Hepatocyte (in vitro differentiated cells): ENCODE data around the gene CUL5. TPM values are rescaled to one million over a fixed set of nuclear protein-coding genes. Genes with fewer than 3 reads are reported as not detected.

Experiments
- DNase-seq: peaks from one replicate; pipeline ENCODE4 v3.0.0-alpha.2; 2016; ENCODE audit warnings: low spot score
- H2AFZ ChIP-seq: fragments of 200-600 bp; sonication (generic); 2 replicates; pipeline ENCODE4 v1.6.0; 2016; ENCODE audit warnings: antibody characterized with exemption, mild to moderate bottlenecking
- H3K27ac ChIP-seq: fragments of 200-600 bp; sonication (generic); 2 replicates; pipeline ENCODE4 v1.5.1; 2016; ENCODE audit warnings: mild to moderate bottlenecking
- H3K27me3 ChIP-seq: fragments of 200-600 bp; sonication (generic); 2 replicates; pipeline ENCODE4 v1.6.1; 2016
- H3K36me3 ChIP-seq: fragments of 200-600 bp; sonication (generic); replicated peaks from 2 replicates; pipeline ENCODE4 v1.5.1; 2016; ENCODE audit warnings: low read depth; ENCODE audit not compliant: insufficient read depth
- H3K4me1 ChIP-seq: fragments of 200-600 bp; sonication (generic); 2 replicates; pipeline ENCODE4 v1.5.1; 2016; ENCODE audit warnings: mild to moderate bottlenecking, moderate library complexity; ENCODE audit not compliant: insufficient read depth
- H3K4me2 ChIP-seq: fragments of 200-600 bp; sonication (generic); 2 replicates; pipeline ENCODE4 v1.6.0; 2016
- H3K4me3 ChIP-seq: fragments of 200-600 bp; sonication (generic); 2 replicates; pipeline ENCODE4 v1.5.1; 2016; ENCODE audit warnings: mild to moderate bottlenecking
- H3K79me2 ChIP-seq: fragments of 200-600 bp; sonication (generic); 2 replicates; pipeline ENCODE4 v1.6.0; 2017; ENCODE audit warnings: mild to moderate bottlenecking
- H3K9me2 ChIP-seq: fragments of 200-600 bp; sonication (generic); replicated peaks from 2 replicates; pipeline ENCODE4 v1.6.0; 2017; ENCODE audit warnings: mild to moderate bottlenecking; ENCODE audit not compliant: insufficient read depth
- H3K9me3 ChIP-seq: fragments of 200-600 bp; sonication (generic); 2 replicates; pipeline ENCODE4 v1.5.1; 2016; ENCODE audit warnings: low read depth, mild to moderate bottlenecking
- H4K20me1 ChIP-seq: fragments of 200-600 bp; sonication (generic); 2 replicates; pipeline ENCODE4 v1.6.0; 2016; ENCODE audit warnings: mild to moderate bottlenecking; ENCODE audit not compliant: insufficient read depth, poor library complexity, severe bottlenecking
- CTCF ChIP-seq: fragments of 200-600 bp; sonication (generic); IDR thresholded peaks from 2 replicates; pipeline ENCODE4 v1.5.1; 2016; ENCODE audit warnings: antibody characterized with exemption, mild to moderate bottlenecking; ENCODE audit not compliant: poor library complexity
- EZH2 ChIP-seq: fragments of 200-600 bp; sonication (generic); IDR thresholded peaks from 2 replicates; pipeline ENCODE4 v1.6.1; 2016; ENCODE audit warnings: antibody characterized with exemption, mild to moderate bottlenecking, borderline replicate concordance
- EZH2phosphoT487 ChIP-seq: fragments of 200-600 bp; sonication (generic); IDR thresholded peaks from one replicate; pipeline ENCODE4 v1.6.1; 2018; ENCODE audit warnings: antibody characterized with exemption, mild to moderate bottlenecking, low read depth, moderate library complexity; ENCODE audit not compliant: unreplicated experiment, severe bottlenecking
- WGBS: methylation state at CpG from one replicate; pipeline ENCODE4 v1.1.6; 2016; ENCODE audit warnings: low lambda C conversion rate; ENCODE audit errors: missing lambda C conversion rate; 5-methylcytosine and 5-hydroxymethylcytosine counted together
- polyA plus RNA-seq: library from polyadenylated mRNA; unstranded; fragments of >200 nt; fragmentation: Nextera tagmentation; extraction: Ambion mirVana; gene quantifications from 2 replicates; pipeline ENCODE4 v1.2.1, GENCODE V29; 2016
- total RNA-seq: library from RNA; depleted of rRNA; stranded (reverse); fragments of >200 nt; gene quantifications from 2 replicates; pipeline ENCODE4 v1.2.3, GENCODE V29; 2014

Gene CUL5
- total and polyA plus RNA-seq, 2 experiments from 2014 or later, result 23.2 to 27.6 TPM

- Histone ChIP-seq H3K4me3 (no peak overlapping the region), H3K4me2 (no peak overlapping the region), H3K9me2 (no peaks in the 10 kb centered on the region), H3K9me3 (no peaks in the 10 kb centered on the region), H2AFZ (no peak overlapping the region), H3K27me3 (no peaks in the 10 kb centered on the region), H3K27ac (no peak overlapping the region), H4K20me1 (no peaks in the 10 kb centered on the region), H3K79me2 (no peaks in the 10 kb centered on the region), H3K36me3 (no peaks in the 10 kb centered on the region), H3K4me1 (no peaks in the 10 kb centered on the region)
- DNase-seq, result no peak
- WGBS, result 47% methylated on average over 2 of the region's 2 CpGs
- TF ChIP-seq EZH2phosphoT487 (no peak), EZH2 (no peak), CTCF (no peak)
Observed at GRCh38 chr11:108092134-108092533, 83.4 kb downstream of the CUL5 start.

- H3K9me2 ChIP-seq, result no peaks in the 10 kb centered on the region
- no peaks in the 10 kb centered on the region for H3K4me1 ChIP-seq
- TF ChIP-seq CTCF, result no peak
- no peak for TF ChIP-seq EZH2
- no peak for TF ChIP-seq EZH2phosphoT487
- WGBS, result 80% methylated on average over 4 of the region's 4 CpGs
- no peak overlapping the region for H3K4me2 ChIP-seq
- peak overlapping the region; percentile 43 for H3K27ac ChIP-seq
- no peak for DNase-seq
- H3K4me3 ChIP-seq, result no peak overlapping the region
- H2AFZ ChIP-seq, result no peak overlapping the region
- no peaks in the 10 kb centered on the region for H3K9me3 ChIP-seq
- no peaks in the 10 kb centered on the region for H3K36me3 ChIP-seq
- no peaks in the 10 kb centered on the region for H3K27me3 ChIP-seq
- no peaks in the 10 kb centered on the region for H4K20me1 ChIP-seq
- H3K79me2 ChIP-seq, result no peaks in the 10 kb centered on the region
Observed at GRCh38 chr11:108093128-108093904, 84.6 kb downstream of the CUL5 start.

GRCh38 chr11:108097179-108097578, 88.5 kb downstream of the CUL5 start:
- no peak overlapping the region for H2AFZ ChIP-seq
- H3K4me1 ChIP-seq, result no peaks in the 10 kb centered on the region

More at GRCh38 chr11:108097179-108097578, 88.5 kb downstream of the CUL5 start:
- H3K4me2 ChIP-seq, result no peak overlapping the region
- H4K20me1 ChIP-seq, result no peaks in the 10 kb centered on the region
- TF ChIP-seq EZH2, result no peak
- no peak for TF ChIP-seq EZH2phosphoT487
- TF ChIP-seq CTCF, result no peak
- no peaks in the 10 kb centered on the region for H3K79me2 ChIP-seq
- DNase-seq, result no peak
- no peaks in the 10 kb centered on the region for H3K36me3 ChIP-seq
- WGBS, result 95% methylated on average over 3 of the region's 3 CpGs
- H3K27me3 ChIP-seq, result no peaks in the 10 kb centered on the region
- no peak overlapping the region for H3K4me3 ChIP-seq
- H3K9me2 ChIP-seq, result no peaks in the 10 kb centered on the region
- no peak overlapping the region for H3K27ac ChIP-seq
- H3K9me3 ChIP-seq, result no peaks in the 10 kb centered on the region
